Mucosa of descending colon (tissue), 3 donors: ENCODE data around the gene SUPT7L. TPM values are rescaled to one million over a fixed set of nuclear protein-coding genes. Genes with fewer than 3 reads are reported as not detected.
"Not testable (repeated sequence)": the region's sequence is repeated elsewhere in the genome, so short reads cannot be mapped to it uniquely, and the experiment has no call there.

Experiments used
- ATAC-seq: fragments of 200-7000 bp; cut with Tn5 transposase; one replicate; pipeline ENCODE4 v1.9.1; 2020; ENCODE audit warnings: mild to moderate bottlenecking, moderate library complexity
- DNase-seq, 3 donors: peaks; one replicate each; pipeline ENCODE4 v3.0.0-alpha.2; 2020
- H3K36me3 ChIP-seq: fragments of 200-600 bp; one replicate; pipeline ENCODE4 v1.8.0; 2021; ENCODE audit warnings: low read depth, mild to moderate bottlenecking
- H3K4me1 ChIP-seq: fragments of 200-600 bp; one replicate; pipeline ENCODE4 v1.8.0; 2021; ENCODE audit warnings: low read depth, mild to moderate bottlenecking
- H3K4me3 ChIP-seq: fragments of 200-600 bp; one replicate; pipeline ENCODE4 v1.8.0; 2021; ENCODE audit warnings: mild to moderate bottlenecking
- H3K9me3 ChIP-seq: fragments of 200-600 bp; one replicate; pipeline ENCODE4 v1.8.0; 2021; ENCODE audit warnings: mild to moderate bottlenecking
- intact Hi-C, 2 donors: fragments of 100-400 bp; cut with DNase I in 1 of 2; cut with micrococcal nuclease in 1 of 2; formaldehyde crosslinking; loops; one replicate each; pipeline versions ENCODE4 v1.11.0 to v1.11.1; 2022; cut with DNase I, micrococcal nuclease
- total RNA-seq, 3 donors: library from RNA; stranded (reverse); fragmentation: NEBNext Ultra II Directional in 2 of 3; extraction: Animal tissue kit (Norgen Biotek cat#: 25700) in 2 of 3; gene quantifications; one replicate each; pipeline versions ENCODE4 v1.2.1 to v1.2.4, GENCODE V29; 2021 to 2023
- TF ChIP-seq, protein P1 (sequence below): fragments of 200-600 bp; IDR thresholded peaks from one replicate; pipeline ENCODE4 v1.8.0; 2022; ENCODE audit warnings: antibody characterized with exemption, mild to moderate bottlenecking
- donor health status: DM: no; HTN: no; CAD: no; lungs with moderate emphysema.
- donor health status: DM: no; HTN: no; CAD: no.
- donor health status: DM: no; HTN: yes; CAD: no.

Gene SUPT7L
- total RNA-seq, 3 donors from 2014 or later = 19.5 to 30.3 (median 28.1) TPM

DNA sequence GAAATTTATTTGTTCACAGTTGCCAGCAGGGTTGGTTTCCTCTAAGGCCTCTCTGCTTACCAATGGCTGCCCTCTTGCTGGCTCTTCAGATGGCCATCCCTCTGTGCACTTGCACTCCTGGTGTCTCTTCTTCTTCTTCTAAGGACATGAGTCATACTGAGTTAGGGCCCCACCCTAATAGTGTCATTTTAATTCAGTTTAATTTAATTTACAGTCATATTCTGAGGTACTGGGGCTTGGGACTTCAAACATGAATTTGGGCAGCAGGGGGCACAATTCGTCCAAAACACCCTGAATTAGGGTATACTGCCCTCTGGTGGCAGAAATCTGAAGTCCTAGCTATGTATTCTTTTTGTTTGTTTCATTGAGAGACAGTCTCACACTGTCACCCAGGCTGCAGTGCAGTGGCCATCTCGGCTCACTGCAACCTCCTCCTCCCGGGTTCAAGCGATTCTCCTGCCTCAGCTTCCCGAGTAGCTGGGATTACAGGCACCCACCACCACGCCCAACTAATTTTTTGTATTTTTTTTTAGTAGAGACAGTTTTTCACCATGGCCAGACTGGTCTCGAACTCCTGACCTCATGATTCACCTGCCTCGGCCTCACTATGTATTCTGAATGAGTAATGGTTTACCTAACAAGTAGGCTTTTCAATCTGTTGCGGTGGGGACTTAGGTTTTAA, 20.1 kb upstream of the SUPT7L start:
- peaks cover 5% of the 10 kb centered on the region for H3K36me3 ChIP-seq
- ATAC-seq = peak; percentile 93
- DNase-seq = peak in 2 of 3 donors; percentile 60 to 99
- no peaks in the 10 kb centered on the region for H3K9me3 ChIP-seq
- peak overlapping the region; percentile 7 for H3K4me3 ChIP-seq
- TF ChIP-seq, protein P1, sequence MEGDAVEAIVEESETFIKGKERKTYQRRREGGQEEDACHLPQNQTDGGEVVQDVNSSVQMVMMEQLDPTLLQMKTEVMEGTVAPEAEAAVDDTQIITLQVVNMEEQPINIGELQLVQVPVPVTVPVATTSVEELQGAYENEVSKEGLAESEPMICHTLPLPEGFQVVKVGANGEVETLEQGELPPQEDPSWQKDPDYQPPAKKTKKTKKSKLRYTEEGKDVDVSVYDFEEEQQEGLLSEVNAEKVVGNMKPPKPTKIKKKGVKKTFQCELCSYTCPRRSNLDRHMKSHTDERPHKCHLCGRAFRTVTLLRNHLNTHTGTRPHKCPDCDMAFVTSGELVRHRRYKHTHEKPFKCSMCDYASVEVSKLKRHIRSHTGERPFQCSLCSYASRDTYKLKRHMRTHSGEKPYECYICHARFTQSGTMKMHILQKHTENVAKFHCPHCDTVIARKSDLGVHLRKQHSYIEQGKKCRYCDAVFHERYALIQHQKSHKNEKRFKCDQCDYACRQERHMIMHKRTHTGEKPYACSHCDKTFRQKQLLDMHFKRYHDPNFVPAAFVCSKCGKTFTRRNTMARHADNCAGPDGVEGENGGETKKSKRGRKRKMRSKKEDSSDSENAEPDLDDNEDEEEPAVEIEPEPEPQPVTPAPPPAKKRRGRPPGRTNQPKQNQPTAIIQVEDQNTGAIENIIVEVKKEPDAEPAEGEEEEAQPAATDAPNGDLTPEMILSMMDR = peak; percentile 84
- intact Hi-C loops = no loop called here
- peaks cover 18% of the 10 kb centered on the region for H3K4me1 ChIP-seq

GRCh38 chr2:27682334-27682771, 18.9 kb upstream of the SUPT7L start:
- intact Hi-C loops, ATAC-seq: not testable (repeated sequence)

DNA sequence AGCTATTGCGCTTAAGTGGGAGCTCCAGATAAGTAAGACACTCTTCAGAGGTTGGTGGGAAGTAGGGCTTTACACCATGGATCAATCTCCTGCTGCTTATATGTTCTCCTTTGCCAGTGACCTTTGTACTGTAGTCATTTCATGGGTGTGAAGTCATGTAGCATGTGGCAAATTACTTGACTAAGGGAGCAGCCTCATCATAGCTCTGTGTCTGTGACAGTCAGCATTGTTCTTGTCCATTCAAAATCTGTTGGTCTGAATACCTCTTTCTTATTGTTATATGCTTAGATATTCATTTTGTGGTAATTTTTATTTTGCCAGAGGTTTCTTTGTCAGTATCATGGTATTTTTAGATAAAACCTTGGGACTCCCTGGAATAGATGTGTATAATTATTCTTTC, 18.4 kb upstream of the SUPT7L start:
- Histone ChIP-seq H3K4me1 (peaks cover 18% of the 10 kb centered on the region), H3K9me3 (no peaks in the 10 kb centered on the region), H3K4me3 (no peak overlapping the region), H3K36me3 (no peaks in the 10 kb centered on the region)
- TF ChIP-seq, protein P1 = no peak
- peak in 1 of 3 donors; percentile 44 for DNase-seq
- intact Hi-C loops = no loop called here
- ATAC-seq = peak; percentile 89

More at GRCh38 chr2:27682334-27682771, 18.9 kb upstream of the SUPT7L start:
- not testable (repeated sequence) for DNase-seq, H3K9me3 ChIP-seq, H3K4me3 ChIP-seq, H3K36me3 ChIP-seq
- peaks cover 18% of the 10 kb centered on the region for H3K4me1 ChIP-seq

- H3K9me3 ChIP-seq = no peaks in the 10 kb centered on the region
- peaks cover 5% of the 10 kb centered on the region for H3K36me3 ChIP-seq
- TF ChIP-seq, protein P1 = no peak
- DNase-seq = no peak
- intact Hi-C loops = no loop called here
- no peak for ATAC-seq
- H3K4me1 ChIP-seq = peaks cover 18% of the 10 kb centered on the region
- H3K4me3 ChIP-seq = no peak overlapping the region
Observed at GRCh38 chr2:27680571-27680970, 17.2 kb upstream of the SUPT7L start.

DNA sequence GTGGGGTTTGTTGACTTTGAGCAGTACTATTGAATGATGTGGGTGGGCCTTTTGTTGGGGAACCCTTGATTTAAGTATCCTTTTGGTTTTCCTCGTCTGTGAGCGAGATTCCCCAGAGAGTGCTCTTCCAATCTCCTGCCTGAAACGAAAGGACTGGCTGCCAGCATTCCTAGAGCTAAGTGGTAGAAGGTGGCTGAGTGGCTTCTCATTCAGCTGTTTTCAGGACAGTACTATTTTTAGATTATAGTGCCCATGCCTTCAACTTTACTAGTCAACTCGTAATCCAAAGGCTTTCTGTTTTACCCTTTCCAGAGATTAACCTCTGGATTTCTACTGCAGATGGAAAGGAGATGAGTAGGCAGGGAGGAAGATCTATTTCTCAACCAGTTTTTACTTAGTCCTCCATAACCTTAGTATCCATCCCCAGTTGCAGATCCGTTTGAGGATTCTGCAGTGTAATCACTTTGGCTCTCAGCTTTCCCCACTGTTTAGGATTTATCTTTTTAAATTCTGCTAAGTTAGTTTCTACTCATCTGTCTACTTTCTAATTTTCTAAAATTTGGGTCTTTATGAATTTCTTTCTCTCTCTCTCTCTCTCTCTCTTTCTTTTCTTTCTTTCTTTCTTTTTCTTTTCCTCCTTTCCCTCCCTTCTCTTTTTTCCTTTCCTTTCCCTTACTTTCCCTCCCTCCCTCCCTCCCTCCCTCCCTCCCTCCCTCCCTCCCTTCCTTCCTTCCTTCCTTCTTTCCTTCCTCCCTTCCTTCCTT, 9.5 kb upstream of the SUPT7L start:
- H3K9me3 ChIP-seq = no peaks in the 10 kb centered on the region
- TF ChIP-seq, protein P1 = no peak
- H3K4me3 ChIP-seq = no peak overlapping the region
- H3K4me1 ChIP-seq = no peaks in the 10 kb centered on the region
- intact Hi-C loops = no loop called here
- DNase-seq (no peak), ATAC-seq (no peak)
- H3K36me3 ChIP-seq = peaks cover 19% of the 10 kb centered on the region

DNA sequence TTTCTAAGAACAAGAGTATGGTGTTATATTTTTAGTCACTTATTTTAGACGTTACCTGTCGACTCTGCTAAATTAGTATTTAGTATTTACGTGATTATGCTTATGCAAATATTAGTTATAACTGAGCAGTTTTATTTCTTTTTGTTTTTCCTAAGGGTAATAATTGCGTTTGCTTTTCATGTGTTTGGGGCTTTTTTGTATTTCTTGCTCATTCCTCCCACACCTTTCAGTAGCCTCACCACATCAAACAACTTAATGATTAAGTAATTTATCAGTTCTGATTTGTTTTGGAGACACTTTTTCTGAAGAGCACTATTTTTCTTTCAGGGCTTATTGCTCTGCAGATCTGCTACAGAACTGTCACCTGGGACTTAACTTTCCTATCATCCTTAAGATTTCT, 7.8 kb upstream of the SUPT7L start:
- Histone ChIP-seq H3K4me3 (no peak overlapping the region), H3K4me1 (no peaks in the 10 kb centered on the region), H3K9me3 (no peaks in the 10 kb centered on the region), H3K36me3 (peaks cover 19% of the 10 kb centered on the region)
- TF ChIP-seq, protein P1 = no peak
- intact Hi-C loops = no loop called here
- no peak for ATAC-seq
- DNase-seq = no peak
